ENCODE measurements around the gene GM2A.
"Not testable (repeated sequence)": the region's sequence is repeated elsewhere in the genome, so short reads cannot be mapped to it uniquely, and the experiment has no call there.

Gene GM2A

DNA sequence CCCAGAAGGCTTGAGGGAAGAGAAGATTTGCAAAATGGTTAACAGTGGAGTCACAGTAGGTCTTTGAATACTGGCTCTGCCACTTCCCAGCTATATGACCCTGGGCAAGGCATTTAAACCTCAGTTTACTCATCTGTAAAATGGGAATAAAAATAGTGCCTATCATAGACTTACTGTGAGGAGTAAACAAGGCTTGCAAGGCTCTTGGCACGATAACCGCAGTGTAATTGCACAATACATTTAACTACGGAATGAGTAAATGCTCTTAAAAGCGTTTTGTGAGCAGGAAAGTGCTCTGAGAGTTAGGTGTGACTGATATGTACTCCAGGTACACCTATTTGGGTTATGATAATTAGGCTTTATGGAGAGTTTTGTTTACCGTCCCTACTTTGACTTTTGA is 42.2 kb downstream of the GM2A start:
- DNase-seq: no peak

DNA sequence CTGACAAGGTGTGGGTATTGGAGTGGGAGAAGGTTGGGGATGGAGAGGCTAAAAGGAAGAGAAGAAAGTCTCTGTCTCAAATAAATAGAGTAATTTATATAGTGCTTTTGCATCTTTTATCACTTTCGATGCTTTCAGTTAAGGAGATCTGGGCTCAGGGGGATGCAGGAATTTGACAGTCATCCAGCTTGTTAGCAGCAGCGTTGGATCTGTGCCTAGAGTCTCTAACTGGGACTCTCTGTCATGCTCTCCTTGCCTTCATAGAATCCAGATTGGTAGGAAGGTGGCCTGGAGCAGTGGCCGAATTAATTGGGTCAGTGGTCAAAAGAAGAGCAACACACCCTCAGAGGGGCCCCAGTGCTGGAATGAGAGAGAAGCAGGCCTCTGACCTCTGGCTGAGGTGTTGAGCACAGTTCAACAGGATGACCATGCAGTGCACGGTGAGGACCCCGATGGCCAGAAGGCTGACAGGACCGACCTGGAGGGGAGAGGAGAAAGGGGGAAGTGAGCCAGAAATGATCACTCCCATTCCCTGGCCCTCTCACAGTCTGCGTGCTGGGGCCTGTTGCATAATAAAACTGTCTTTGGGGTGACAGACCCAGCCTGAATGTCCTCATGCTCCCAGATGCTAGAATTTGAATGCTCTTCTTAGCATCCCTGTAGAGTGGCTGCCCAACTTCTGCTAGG is 42.9 kb downstream of the GM2A start:
- DNase-seq: no peak

DNA sequence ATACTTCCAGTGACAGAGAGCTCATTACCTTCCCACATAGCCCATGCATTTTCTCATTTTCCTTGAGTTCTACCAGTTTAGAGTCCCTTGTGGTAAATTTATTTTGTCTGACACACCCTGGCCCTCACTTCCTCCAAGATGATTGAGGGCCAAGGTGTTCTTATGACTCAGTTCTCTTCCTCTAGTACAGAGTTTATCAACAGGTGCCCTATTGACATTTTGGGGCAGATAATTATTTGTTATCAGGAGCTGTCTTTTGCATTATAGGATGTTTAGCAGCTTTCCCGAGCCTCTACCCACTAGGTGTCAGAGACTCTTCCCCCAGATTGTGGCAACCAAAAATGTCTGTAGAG is 43.5 kb downstream of the GM2A start:
- DNase-seq: no peak

DNA sequence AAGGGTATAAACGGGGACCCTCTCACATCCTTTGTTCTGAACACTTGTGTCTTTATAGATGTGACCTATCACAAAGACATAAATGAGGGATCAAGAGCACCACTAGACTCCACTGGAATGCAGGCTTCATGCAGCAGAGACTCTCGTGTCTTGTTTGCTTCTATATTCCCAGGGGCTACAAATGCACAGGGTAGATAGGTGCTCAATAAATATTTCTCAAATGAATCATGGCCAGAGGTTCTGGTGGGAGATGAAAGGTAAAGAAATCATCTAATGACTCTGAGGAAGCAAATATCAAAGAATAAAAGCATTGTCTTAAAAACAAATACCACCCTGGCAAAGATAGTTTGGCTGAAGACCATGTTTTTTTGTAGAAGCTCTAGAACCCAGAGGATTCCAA is 44.0 kb downstream of the GM2A start:
- DNase-seq: no peak

DNA sequence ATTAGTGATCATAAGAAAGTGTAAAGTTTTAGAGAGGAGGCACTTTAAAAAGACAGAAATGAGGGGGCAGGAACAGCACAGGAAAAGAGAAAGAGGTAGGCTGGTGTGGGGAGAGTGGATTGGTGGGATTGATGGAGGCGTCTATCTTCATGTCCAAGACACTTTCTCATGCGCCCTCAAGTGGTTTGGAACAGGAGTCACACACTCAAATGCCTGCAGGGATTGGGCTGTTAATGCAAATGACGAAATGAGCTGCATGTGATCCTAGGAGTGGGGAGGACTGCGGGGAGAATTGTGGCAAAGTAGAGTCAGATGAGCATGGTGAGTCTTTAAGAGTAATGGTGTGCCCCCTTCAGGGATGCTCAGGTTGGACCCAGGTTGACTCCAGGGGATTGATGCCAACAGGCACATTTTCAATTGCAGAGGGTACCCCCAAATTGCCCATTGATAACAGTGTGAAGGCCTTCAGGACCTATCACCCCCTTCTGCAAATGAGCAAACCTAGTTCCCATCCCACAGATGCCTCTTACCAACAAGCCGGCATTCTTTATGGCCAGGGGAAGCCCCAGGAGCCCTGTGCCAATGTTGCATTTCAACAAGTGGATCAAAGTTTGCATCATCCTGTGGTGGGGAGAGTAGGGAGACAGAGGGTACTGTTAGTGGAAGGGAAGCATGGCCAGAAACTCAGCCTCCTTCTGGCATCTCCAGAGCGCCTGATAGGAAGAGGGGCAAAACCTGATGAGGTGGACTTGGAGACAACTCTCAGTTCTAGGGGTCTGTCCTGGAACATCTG is 45.3 kb downstream of the GM2A start:
- DNase-seq: no peak

DNA sequence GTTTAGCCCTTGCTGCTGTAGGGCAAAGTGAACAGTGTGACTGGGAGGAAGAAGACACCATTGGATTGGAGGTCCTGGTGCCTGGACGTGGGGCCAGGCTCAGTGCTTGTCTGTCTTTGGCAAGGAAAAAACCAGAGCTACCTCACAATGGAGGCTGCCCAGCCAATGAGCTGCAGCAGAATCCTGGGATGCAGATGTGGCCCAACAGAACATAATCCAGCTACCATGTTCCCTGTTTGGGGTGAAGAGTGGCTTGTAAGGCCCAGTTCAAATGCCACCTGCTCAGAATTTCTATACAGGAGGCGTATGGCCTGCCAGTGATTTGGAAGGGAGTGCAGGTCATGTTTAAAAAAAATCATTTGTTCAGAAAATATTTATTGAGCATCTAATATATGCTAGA is 50.7 kb downstream of the GM2A start, which contains the start of gene SLC36A3:
TSS of gene SLC36A3 (minus strand) at position 101 of the 400 bp plus-strand sequence. CDS start 412 bp downstream, outside the sequence.
- no peak for DNase-seq

DNA sequence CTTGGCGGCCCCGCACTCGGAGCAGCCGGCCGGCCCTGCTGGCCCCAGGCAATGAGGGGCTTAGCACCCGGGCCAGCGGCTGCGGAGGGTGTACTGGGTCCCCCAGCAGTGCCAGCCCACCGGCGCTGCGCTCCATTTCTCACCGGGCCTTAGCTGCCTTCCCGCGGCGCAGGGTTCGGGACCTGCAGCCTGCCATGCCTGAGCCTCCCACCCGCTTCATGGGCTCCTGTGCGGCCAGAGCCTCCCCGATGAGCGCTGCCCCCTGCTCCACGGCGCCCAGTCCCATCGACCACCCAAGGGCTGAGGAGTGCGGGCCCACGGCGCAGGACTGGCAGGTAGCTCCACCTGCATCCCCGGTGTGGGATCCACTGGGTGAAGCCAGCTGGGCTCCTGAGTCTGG is 56.3 kb downstream of the GM2A start:
- DNase-seq: not testable (repeated sequence)

DNA sequence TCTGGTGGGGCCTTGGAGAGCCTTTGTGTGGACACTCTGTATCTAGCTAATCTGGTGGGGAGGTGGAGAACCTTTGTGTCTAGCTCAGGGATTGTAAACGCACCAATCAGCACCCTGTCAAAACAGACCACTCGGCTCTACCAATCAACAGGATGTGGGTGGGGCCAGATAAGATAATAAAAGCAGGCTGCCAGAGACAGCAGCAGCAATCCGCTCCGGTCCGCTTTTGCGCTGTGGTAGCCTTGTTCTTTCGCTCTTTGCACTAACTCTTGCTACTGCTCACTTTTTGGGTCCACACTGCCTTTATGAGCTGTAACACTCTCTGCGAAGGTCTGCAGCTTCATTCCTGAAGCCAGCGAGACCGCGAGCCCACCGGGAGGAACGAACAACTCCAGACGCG is 56.8 kb downstream of the GM2A start:
- not testable (repeated sequence) for DNase-seq

DNA sequence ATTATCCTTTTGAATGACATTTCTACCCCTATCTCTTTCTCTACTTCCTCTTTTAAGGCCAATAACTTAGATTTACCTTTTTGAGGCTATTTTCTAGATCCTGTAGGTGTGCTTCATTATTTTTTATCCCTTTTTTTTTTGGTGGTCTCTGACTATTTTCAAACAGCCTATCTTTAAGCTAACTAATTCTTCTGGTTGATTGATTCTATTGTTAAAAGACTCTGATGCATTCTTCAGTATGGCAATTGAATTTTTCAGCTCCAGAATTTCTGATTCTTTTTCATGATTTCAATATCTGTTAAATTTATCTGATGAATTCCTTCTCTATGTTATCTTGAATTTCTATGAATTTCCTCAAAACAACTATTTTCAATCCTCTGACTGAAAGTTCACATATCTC is 57.9 kb downstream of the GM2A start:
- no peak for DNase-seq

DNA sequence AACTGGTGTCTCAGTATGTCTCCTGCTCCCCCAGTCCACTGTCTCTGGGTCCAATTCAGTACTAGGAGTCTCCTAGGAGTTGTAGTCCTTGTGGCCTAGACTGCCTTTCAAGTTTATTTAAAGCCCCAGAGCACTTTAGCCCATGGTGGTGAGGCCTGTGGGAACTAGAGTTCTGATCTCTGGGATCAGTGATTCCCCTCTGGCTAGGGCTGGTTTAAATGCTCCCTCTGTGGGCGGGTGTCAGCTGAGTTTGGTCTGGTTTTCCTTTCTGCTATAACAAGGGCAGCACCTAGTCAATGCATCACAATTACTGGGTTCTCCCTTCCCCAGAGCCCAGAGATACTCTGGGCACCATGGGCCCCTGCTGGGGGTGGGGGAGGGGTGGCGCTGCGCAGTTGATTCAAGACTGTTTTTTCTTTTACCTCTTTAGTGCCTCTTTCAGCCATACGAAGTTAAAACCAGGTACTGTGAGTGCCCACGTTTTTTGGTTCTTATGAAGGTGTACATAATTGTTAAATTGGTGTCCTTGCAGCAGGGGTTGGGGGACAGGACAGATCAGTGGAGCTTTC is 59.9 kb downstream of the GM2A start:
- no peak for DNase-seq

DNA sequence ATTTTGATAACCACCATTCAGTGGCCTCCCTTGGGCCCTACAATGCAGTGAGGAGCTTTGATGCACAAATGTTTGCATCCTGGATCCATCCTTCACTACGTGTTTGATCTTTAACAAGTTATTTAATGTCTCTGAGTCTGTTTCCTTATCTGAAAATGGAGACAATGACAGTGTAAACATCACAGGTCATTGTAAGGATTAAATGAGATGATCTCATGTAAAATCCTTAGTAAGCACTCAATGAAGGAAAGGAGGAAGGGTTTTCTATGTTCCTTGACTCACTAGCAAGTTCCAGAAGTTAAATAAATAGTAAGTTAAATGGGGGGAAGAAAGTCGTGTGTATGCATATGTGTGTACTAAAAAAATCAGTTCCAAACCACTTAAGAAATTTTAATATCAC is 60.4 kb downstream of the GM2A start:
- no peak for DNase-seq

DNA sequence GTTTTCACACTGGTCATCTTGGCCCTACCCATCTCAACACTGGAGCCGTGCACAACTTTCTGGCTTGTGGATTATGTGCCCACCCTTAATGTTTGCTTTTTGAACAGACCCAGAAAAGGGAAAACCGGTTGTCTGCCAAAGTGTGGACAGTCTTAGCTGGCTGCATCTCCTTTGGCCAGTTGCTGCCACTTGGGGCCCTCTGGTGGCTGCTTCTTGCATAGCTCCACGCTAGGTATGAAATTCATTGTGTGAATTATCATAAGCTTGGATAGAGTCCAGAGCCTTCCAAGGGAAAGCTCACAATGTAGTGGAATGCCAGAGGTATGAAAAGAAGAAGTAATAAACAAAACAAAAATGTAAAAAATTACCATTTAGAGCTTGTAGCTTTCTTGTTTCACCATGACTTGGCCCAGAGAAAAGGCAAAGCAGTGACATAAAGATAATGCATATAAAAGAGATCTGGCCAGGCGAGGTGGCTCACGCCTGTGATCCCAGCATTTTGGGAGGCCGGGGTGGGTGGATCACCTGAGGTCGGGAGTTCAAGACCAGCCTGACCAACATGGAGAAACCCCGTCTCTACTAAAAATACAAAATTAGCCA is 63.1 kb downstream of the GM2A start:
- peak; percentile 1 for DNase-seq

DNA sequence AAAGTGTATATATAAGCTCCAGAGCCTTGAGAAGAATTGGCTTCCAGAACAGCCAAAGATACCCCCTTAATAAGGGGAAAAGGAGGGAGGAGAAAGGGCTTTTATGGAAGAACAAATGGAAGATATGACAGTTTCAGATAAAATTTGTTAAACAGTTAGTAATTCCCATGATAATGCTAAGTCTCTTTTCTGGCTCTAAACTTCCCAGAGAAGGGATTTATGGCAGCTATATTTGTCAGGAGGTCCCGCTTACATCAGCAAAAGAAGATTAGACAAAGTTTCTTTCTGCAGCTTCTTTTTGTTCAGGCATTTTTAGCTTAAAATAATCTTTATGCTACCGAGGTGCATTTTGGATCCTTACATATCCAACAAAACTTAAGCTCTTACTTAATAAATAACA is 64.9 kb downstream of the GM2A start:
- no peak for DNase-seq

DNA sequence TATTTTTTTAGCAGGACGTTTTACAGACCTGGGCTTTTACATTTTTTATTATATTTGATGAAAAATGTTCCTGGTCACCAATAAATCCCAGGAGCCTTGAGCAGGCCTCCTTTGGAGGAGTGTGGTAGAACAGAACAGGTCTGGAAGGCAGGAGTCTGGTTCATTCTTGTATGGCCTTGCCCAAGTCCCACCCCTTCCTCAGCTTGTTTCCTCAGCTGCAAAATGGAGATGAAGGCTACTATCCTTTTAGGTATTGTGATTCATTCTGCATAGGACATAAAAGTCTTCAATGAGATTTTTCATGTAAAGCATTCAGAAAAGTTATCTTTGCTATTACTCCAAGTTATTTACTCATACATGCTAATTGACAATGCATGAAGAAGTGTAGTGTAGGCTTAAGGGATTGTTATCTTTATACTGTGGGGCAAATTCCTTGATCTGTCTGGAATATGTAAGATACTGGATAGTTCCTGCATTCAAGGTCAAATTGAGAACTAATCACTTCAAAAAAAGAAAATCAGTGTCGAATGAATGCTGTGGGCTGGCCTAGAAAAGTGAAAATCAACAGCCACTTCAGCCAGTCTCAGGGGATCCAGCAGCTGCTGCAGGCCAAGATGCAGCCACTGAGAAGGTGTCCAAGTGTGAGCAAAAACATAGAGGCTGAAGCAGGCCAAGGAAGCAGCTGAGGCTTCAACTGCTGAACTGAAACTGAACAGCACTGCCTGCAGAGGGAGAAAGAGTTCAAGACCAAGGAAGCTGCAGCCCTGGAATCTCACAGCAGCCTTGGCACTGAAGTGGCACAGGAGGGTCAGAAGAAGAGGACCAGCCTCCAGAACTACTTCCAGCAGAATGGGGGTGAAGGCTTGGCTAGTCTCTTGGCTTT is 66.1 kb downstream of the GM2A start:
- DNase-seq: no peak
